Neutrophil (primary cell): ENCODE data around the gene FUT1.

Experiments
- H3K27ac ChIP-seq: fragments of 200-600 bp; sonication (generic); 2 replicates; pipeline ENCODE4 v1.5.1; 2016; ENCODE audit warnings: mild to moderate bottlenecking, moderate library complexity
- H3K27me3 ChIP-seq: fragments of 200-600 bp; sonication (generic); 2 replicates; pipeline ENCODE4 v1.6.0; 2016; ENCODE audit warnings: mild to moderate bottlenecking
- H3K36me3 ChIP-seq: fragments of 200-600 bp; sonication (generic); 2 replicates; pipeline ENCODE4 v1.5.1; 2017
- H3K4me1 ChIP-seq, 2 experiments: fragments of 200-600 bp in 1 of 2; sonication (generic) in 1 of 2; 1 replicate in 1 of 2; 2 replicates in 1 of 2; pipeline versions ENCODE4 v1.5.1 to v1.6.1; 2013 to 2016; ENCODE audit warnings: low read depth in 1 of 2, low read length in 1 of 2, mild to moderate bottlenecking in 1 of 2, moderate library complexity in 1 of 2; ENCODE audit not compliant: control insufficient read depth in 1 of 2, insufficient read depth in 1 of 2
- H3K4me3 ChIP-seq, 2 experiments: fragments of 200-600 bp in 1 of 2; sonication (generic) in 1 of 2; 1 replicate in 1 of 2; 2 replicates in 1 of 2; pipeline ENCODE4 v1.5.1; 2013 to 2016; ENCODE audit warnings: low read depth in 1 of 2, low read length in 1 of 2, mild to moderate bottlenecking in 1 of 2, moderate library complexity in 1 of 2
- H3K9me3 ChIP-seq: fragments of 200-600 bp; sonication (generic); 2 replicates; pipeline ENCODE4 v1.5.1; 2016
- CTCF ChIP-seq: fragments of 200-600 bp; sonication (generic); IDR thresholded peaks from 2 replicates; pipeline ENCODE4 v1.5.1; 2016; ENCODE audit warnings: antibody characterized with exemption

The FUT1 gene

GRCh38 chr19:48757741-48758144 lies 5.3 kb upstream of the FUT1 start:
- no peaks in the 10 kb centered on the region for H3K9me3 ChIP-seq
- no peak for TF ChIP-seq CTCF
- peaks cover 71% of the 10 kb centered on the region for H3K27me3 ChIP-seq
- H3K4me1 ChIP-seq, result peaks cover 4 to 6% of the 10 kb centered on the region in 2 experiments
- H3K4me3 ChIP-seq, result no peak overlapping the region
- H3K27ac ChIP-seq, result no peak overlapping the region
- no peaks in the 10 kb centered on the region for H3K36me3 ChIP-seq

DNA sequence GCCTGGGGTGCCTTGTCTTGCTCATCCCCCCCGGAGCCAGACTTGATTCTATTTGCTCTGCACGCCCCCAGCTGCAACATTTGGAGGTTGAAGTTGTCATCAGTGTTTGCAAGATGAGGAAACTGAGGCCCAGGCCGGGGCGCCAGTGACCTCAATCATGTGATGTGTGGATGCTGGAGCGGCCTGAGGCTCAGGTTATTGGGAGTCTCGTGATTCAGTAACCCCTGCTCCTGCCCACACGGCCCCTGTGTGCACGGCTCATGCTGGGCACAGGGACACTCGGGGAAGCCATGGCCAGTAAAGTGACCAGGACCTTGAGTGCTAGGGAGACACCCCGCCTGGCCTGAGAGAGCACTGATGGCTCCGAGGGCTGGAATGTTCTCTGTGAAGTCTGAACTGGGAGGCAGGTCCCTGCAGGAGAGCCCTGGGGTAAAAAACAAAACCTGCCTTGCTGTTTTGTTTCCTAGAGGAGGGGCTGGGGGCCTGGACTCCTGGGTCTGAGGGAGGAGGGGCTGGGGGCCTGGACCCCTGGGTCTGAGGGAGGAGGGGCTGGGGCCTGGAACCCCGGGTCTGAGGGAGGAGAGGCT lies 4.7 kb upstream of the FUT1 start:
- no peaks in the 10 kb centered on the region for H3K36me3 ChIP-seq
- peaks cover 4 to 6% of the 10 kb centered on the region in 2 experiments for H3K4me1 ChIP-seq
- H3K4me3 ChIP-seq, result no peak overlapping the region
- peaks cover 71% of the 10 kb centered on the region for H3K27me3 ChIP-seq
- no peak for TF ChIP-seq CTCF
- H3K9me3 ChIP-seq, result no peaks in the 10 kb centered on the region
- no peak overlapping the region for H3K27ac ChIP-seq

DNA sequence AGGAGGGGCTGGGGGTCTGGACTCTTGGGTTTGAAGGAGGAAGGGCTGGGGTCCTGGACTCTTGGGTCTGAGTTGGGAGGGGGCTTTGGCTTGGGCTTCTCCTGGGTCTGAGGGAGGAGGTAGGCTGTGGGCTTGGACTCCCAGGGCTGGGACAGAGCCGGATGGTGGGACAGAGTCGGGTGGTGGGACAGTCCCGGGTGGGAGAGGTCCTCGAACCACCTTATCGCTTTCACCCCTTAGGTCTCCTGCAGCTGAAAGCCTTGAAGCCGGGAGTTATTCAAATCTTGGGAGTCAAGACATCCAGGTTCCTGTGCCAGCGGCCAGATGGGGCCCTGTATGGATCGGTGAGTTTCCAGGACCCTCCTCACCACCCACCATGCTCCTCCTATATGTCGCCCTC lies 4.2 kb upstream of the FUT1 start:
- peaks cover 4 to 6% of the 10 kb centered on the region in 2 experiments for H3K4me1 ChIP-seq
- no peaks in the 10 kb centered on the region for H3K36me3 ChIP-seq
- TF ChIP-seq CTCF, result no peak
- H3K27me3 ChIP-seq, result peaks cover 71% of the 10 kb centered on the region
- H3K4me3 ChIP-seq, result no peak overlapping the region
- H3K27ac ChIP-seq, result no peak overlapping the region
- no peaks in the 10 kb centered on the region for H3K9me3 ChIP-seq

DNA sequence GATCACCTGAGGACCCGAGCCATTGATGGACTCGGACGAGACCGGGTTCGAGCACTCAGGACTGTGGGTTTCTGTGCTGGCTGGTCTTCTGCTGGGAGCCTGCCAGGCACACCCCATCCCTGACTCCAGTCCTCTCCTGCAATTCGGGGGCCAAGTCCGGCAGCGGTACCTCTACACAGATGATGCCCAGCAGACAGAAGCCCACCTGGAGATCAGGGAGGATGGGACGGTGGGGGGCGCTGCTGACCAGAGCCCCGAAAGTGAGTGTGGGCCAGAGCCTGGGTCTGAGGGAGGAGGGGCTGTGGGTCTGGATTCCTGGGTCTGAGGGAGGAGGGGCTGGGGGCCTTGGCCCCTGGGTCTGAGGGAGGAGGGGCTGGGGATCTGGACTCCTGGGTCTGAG lies 3.8 kb upstream of the FUT1 start:
- Histone ChIP-seq H3K36me3 (no peaks in the 10 kb centered on the region), H3K27ac (no peak overlapping the region), H3K9me3 (no peaks in the 10 kb centered on the region), H3K27me3 (peaks cover 71% of the 10 kb centered on the region), H3K4me3 (no peak overlapping the region), H3K4me1 (peaks cover 4 to 6% of the 10 kb centered on the region in 2 experiments)
- TF ChIP-seq CTCF, result no peak

DNA sequence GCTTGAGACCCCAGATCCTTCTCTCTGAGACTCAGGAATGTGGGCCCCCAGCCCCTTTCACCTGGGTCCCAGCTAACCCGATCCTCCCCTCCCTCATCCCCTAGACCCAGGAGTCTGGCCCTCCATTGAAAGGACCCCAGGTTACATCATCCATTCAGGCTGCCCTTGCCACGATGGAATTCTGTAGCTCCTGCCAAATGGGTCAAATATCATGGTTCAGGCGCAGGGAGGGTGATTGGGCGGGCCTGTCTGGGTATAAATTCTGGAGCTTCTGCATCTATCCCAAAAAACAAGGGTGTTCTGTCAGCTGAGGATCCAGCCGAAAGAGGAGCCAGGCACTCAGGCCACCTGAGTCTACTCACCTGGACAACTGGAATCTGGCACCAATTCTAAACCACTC lies 3.3 kb upstream of the FUT1 start:
- H3K4me1 ChIP-seq, result peaks cover 4 to 6% of the 10 kb centered on the region in 2 experiments
- peaks cover 71% of the 10 kb centered on the region for H3K27me3 ChIP-seq
- H3K9me3 ChIP-seq, result no peaks in the 10 kb centered on the region
- H3K27ac ChIP-seq, result no peak overlapping the region
- TF ChIP-seq CTCF, result no peak
- no peak overlapping the region for H3K4me3 ChIP-seq
- no peaks in the 10 kb centered on the region for H3K36me3 ChIP-seq
